Measurements from ENCODE around the gene FIGNL1.

GRCh38 chr7:50421043-50421442 lies 29.1 kb downstream of the FIGNL1 start:
- TF ChIP-seq CTCF (conservative IDR thresholded peaks at IDR 0.05) = no peak
- no peak for TF ChIP-seq EZH2 (IDR thresholded peaks at IDR 0.05; ENCODE audit: low read depth)

All from PC-9 (cell line).